Peyer's patch (tissue), 4 donors: ENCODE data around the gene RLN1. TPM values are rescaled to one million over a fixed set of nuclear protein-coding genes. Genes with fewer than 3 reads are reported as not detected.
"Not testable (repeated sequence)": the region's sequence is repeated elsewhere in the genome, so short reads cannot be mapped to it uniquely, and the experiment has no call there.

ENCODE experiments used
- DNase-seq, 3 donors: peaks; one replicate each; pipeline ENCODE4 v3.0.0-alpha.2; 2017 to 2019
- H3K27ac ChIP-seq, 4 donors: fragments of 200-600 bp; sonication (generic); one replicate each; pipeline ENCODE4 v1.5.1; 2016 to 2019
- H3K27me3 ChIP-seq, 2 donors: fragments of 200-600 bp; sonication (generic); one replicate each; pipeline ENCODE4 v1.5.1; 2019
- H3K36me3 ChIP-seq, 3 donors: fragments of 200-600 bp; sonication (generic); one replicate each; pipeline ENCODE4 v1.5.1; 2016 to 2019
- H3K4me1 ChIP-seq, 4 donors: fragments of 200-600 bp; sonication (generic); one replicate each; pipeline ENCODE4 v1.5.1; 2016 to 2019
- H3K4me3 ChIP-seq, 4 donors: fragments of 200-600 bp; sonication (generic); 1 replicate in 3 of 4; 2 replicates in 1 of 4; pipeline ENCODE4 v1.5.1; 2016 to 2019; ENCODE audit warnings: mild to moderate bottlenecking in 1 of 4
- H3K9me3 ChIP-seq, 4 donors: fragments of 200-600 bp; sonication (generic); one replicate each; pipeline ENCODE4 v1.5.1; 2016 to 2019; ENCODE audit warnings: mild to moderate bottlenecking in 1 of 4
- POLR2A ChIP-seq, 2 donors: fragments of 450-650 bp; IDR thresholded peaks; one replicate each; pipeline ENCODE4 v1.5.1; 2017; ENCODE audit warnings: antibody characterized with exemption in 2 of 2, mild to moderate bottlenecking in 2 of 2, moderate library complexity in 2 of 2
- total RNA-seq, 4 donors: library from RNA; depleted of rRNA; stranded (reverse); fragments of >200 nt; gene quantifications; one replicate each; pipeline ENCODE4 v1.1.0, GENCODE V29; 2016
- TF ChIP-seq, protein P1 (sequence below), 6 experiments: fragments of 450-650 bp in 4 of 6; fragments of 200-600 bp in 2 of 6; sonication (generic) in 1 of 6; IDR thresholded peaks; one replicate each; pipeline ENCODE4 v1.5.1; 2017 to 2019; ENCODE audit warnings: antibody characterized with exemption in 6 of 6, mild to moderate bottlenecking in 3 of 6, moderate library complexity in 1 of 6

Gene RLN1
- total RNA-seq, 4 donors from 2014 or later: not detected

DNA sequence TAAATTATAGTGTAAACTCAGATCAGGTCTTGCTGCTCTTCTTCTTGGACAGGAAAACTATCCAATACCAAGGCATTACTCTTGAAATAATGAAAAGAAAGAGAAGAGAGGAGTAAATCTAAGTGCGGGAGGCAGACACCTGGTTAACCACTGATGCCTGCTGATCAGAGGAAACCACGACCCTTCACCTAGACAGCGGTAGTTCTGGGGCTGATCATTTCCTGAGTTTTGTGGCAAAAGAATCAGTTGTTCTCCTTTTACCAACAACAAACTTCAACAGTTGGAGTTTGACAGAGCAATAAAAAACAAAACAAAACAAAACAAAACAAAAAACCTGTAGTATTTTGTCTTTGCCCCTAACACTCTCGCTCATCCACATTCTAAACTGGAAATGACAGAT is 3.0 kb downstream of the RLN1 start:
- Histone ChIP-seq H3K4me1 (no peaks in the 10 kb centered on the region), H3K4me3 (no peak overlapping the region), H3K36me3 (no peaks in the 10 kb centered on the region), H3K27ac (no peak overlapping the region), H3K9me3 (no peaks in the 10 kb centered on the region), H3K27me3 (no peaks in the 10 kb centered on the region)
- DNase-seq: peak in 2 of 3 donors; percentile 26 to 56
- TF ChIP-seq POLR2A (IDR thresholded peaks at IDR 0.05): no peak
- TF ChIP-seq, protein P1, sequence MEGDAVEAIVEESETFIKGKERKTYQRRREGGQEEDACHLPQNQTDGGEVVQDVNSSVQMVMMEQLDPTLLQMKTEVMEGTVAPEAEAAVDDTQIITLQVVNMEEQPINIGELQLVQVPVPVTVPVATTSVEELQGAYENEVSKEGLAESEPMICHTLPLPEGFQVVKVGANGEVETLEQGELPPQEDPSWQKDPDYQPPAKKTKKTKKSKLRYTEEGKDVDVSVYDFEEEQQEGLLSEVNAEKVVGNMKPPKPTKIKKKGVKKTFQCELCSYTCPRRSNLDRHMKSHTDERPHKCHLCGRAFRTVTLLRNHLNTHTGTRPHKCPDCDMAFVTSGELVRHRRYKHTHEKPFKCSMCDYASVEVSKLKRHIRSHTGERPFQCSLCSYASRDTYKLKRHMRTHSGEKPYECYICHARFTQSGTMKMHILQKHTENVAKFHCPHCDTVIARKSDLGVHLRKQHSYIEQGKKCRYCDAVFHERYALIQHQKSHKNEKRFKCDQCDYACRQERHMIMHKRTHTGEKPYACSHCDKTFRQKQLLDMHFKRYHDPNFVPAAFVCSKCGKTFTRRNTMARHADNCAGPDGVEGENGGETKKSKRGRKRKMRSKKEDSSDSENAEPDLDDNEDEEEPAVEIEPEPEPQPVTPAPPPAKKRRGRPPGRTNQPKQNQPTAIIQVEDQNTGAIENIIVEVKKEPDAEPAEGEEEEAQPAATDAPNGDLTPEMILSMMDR (IDR thresholded peaks at IDR 0.05): no peak

DNA sequence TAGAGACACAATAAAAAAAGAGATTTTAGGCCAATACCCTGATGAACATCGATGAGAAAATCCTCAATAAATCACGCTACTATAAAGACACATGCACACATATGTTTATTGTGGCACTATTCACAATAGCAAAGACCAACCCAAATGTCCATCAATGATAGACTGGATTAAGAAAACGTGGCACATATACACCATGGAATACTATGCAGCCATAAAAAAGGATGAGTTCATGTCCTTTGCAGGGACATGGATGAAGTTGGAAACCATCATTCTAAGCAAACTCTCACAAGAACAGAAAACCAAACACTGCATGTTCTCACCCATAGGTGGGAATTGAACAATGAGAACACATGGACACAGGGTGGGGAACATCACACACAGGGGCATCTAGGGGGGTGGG is 8.4 kb downstream of the RLN1 start:
- not testable (repeated sequence) for H3K27ac ChIP-seq, H3K4me1 ChIP-seq, H3K27me3 ChIP-seq, H3K4me3 ChIP-seq, DNase-seq, H3K36me3 ChIP-seq, H3K9me3 ChIP-seq

DNA sequence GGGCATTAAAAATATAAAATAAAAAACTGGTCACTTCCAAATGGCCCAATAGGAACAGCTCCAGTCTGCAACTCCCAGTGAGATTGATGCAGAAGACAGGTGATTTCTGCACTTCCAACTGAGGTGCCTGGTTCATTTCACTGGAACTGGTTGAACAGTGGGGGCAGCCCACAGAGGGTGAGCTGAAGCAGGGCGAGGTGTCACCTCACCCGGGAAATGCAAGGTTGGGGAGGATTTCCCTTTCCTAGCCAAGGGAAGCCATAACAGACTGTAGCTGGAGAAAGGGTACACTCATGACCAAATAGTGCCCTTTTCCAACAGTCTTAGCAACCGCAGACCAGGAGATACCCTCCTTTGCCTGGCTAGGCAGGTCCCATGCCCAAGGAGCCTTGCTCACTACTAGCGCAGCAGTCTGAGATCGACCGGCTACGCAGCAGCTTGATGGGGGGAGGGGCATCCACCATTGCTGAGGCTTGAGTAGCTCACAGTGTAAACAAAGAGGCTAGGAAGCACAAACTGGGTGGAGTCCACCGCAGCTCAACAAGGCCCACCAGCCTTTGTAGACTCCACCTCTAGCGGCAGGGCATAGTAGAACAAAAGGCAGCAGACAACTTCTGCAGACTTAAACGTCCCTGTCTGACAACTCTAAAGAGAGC is 12.7 kb downstream of the RLN1 start:
- no peaks in the 10 kb centered on the region for H3K27me3 ChIP-seq
- no peaks in the 10 kb centered on the region for H3K36me3 ChIP-seq
- no peak overlapping the region for H3K27ac ChIP-seq
- H3K9me3 ChIP-seq: no peaks in the 10 kb centered on the region
- no peak overlapping the region for H3K4me3 ChIP-seq
- DNase-seq: peak in 2 of 3 donors; percentile 33 to 55
- no peaks in the 10 kb centered on the region for H3K4me1 ChIP-seq
- TF ChIP-seq, protein P1 (IDR thresholded peaks at IDR 0.05): no peak
- no peak for TF ChIP-seq POLR2A (IDR thresholded peaks at IDR 0.05)

- no peak for TF ChIP-seq POLR2A (IDR thresholded peaks at IDR 0.05)
- TF ChIP-seq, protein P1 (IDR thresholded peaks at IDR 0.05): no peak
- H3K36me3 ChIP-seq: no peaks in the 10 kb centered on the region
- no peaks in the 10 kb centered on the region for H3K27me3 ChIP-seq
- no peaks in the 10 kb centered on the region for H3K9me3 ChIP-seq
- H3K4me1 ChIP-seq: no peaks in the 10 kb centered on the region
- DNase-seq: no peak
- no peak overlapping the region for H3K4me3 ChIP-seq
- no peak overlapping the region for H3K27ac ChIP-seq
Observed at GRCh38 chr9:5326187-5326586, 13.5 kb downstream of the RLN1 start.

GRCh38 chr9:5321601-5322000 is 18.1 kb downstream of the RLN1 start:
- H3K9me3 ChIP-seq, H3K4me1 ChIP-seq, H3K27me3 ChIP-seq, H3K27ac ChIP-seq, H3K4me3 ChIP-seq, H3K36me3 ChIP-seq, DNase-seq: not testable (repeated sequence)

DNA sequence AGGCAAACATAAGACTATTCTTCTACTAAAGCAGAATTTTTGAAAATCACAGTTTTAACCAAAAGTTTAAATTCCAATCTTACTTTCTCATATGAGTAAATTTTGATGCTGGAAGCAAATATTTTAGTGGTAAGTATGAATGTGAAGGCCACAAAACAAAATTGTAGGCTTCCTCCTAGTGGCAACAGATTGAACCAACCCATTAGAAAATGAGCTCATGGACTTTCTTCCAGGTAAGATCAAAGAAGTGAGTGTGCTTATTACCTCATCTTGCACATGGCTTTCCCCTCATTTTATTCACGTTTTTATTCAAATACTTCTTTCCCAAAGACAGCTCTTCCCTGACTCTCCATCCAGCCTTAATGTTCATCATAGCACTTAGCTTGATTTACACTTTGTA is 18.6 kb downstream of the RLN1 start:
- Histone ChIP-seq H3K4me1 (no peaks in the 10 kb centered on the region), H3K4me3 (no peak overlapping the region), H3K36me3 (no peaks in the 10 kb centered on the region), H3K9me3 (no peaks in the 10 kb centered on the region), H3K27me3 (no peaks in the 10 kb centered on the region), H3K27ac (no peak overlapping the region)
- no peak for DNase-seq
- TF ChIP-seq POLR2A (IDR thresholded peaks at IDR 0.05): no peak
- TF ChIP-seq, protein P1 (IDR thresholded peaks at IDR 0.05): peak in 1 of 6 experiments; percentile 7

GRCh38 chr9:5316406-5316805 is 23.3 kb downstream of the RLN1 start:
- H3K4me1 ChIP-seq, H3K27ac ChIP-seq, DNase-seq, H3K9me3 ChIP-seq, H3K27me3 ChIP-seq, H3K4me3 ChIP-seq, H3K36me3 ChIP-seq: not testable (repeated sequence)
